Stimulated activated CD4-positive, alpha-beta T cell treated with anti-CD3 and anti-CD28 coated beads, Interleukin-15, amount 100 ng/mL, for 48 hours (primary cell): ENCODE results near the gene GRID1.

ENCODE experiments used
- DNase-seq, 2 donors: peaks; one replicate each; pipeline ENCODE4 v3.0.0-alpha.2; 2020; ENCODE audit warnings: low read depth in 2 of 2

Gene GRID1

DNA sequence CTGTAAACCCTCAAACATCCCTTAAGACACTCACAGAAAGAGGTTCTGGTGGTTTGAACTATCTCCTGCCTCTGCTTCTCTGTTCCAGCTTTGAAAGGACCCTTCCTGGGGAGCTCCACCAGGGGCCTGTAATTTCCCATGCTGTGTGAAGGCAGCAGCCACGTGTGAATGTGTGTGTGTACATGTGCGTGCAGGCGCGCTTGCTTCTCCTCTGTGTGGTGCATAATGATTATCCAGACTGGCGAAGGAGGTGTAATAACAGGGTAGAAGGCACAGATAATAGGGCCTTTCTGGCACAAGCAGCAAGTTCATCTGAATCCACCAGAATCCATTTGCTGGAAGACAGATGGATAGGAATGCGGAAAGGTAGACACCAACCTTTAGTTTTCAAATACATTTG lies 466.5 kb downstream of the GRID1 start:
- no peak for DNase-seq

- DNase-seq: no peak
Measured at GRCh38 chr10:85891472-85891871, 475.1 kb downstream of the GRID1 start.

- no peak for DNase-seq
Measured at GRCh38 chr10:85888559-85888958, 478.0 kb downstream of the GRID1 start.

DNA sequence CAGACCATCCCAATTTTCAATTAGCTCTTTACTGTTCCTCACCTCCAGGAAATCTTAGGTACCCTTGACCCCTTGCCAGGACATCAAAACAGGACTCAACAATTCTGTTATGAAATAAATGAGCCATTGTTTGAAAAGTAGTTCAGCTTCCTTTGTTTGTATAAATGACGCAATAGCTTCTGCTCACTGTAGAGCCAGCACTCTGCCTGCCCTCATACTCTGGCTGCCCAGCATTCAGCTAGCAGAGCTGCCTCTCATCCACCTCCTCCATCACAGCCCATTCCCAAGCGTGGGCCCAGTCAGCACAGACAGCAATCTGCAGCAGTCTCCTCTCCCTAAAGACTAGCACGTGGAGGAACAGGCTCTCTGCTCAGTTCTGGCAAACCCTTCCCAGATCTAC lies 478.6 kb downstream of the GRID1 start:
- DNase-seq: no peak

DNA sequence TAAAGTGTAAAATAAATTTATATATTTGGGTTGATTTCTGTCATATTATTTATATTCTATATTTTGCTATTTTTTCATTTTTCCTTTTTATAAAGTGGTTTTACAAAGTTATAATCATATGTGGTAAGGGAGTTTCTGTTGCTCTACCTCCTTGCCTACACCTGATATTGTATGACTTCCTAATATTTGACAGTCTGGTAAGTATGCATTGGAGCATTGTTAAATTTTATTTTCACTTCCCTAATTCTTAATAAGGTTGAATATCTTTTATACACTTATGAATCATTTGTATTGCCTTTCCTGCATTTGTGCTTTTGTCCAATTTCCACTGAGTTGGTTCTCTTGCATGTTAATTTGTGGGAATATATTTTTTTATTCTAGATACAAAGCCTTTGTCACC lies 492.4 kb downstream of the GRID1 start:
- no peak for DNase-seq

DNA sequence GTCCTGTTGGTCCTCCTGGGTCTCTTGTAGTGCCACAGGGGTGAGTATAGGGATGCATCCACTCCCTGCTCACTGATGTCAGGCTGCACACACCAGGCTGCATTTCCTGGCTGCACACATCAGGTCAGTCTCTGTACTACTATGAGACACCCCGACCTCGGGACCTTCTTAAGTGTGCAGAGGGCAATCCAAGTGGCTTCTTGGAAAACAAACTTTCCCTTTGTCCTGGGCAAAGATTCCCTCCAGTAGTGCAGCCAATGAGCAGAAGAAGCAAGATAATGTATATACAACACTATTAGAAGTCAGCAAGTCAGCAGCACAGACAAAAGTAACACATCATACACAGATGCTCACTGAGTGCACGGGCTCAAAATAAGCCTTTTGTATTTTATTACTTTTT lies 493.5 kb downstream of the GRID1 start:
- no peak for DNase-seq

- no peak for DNase-seq
Measured at GRCh38 chr10:85868627-85869499, 497.7 kb downstream of the GRID1 start.

DNA sequence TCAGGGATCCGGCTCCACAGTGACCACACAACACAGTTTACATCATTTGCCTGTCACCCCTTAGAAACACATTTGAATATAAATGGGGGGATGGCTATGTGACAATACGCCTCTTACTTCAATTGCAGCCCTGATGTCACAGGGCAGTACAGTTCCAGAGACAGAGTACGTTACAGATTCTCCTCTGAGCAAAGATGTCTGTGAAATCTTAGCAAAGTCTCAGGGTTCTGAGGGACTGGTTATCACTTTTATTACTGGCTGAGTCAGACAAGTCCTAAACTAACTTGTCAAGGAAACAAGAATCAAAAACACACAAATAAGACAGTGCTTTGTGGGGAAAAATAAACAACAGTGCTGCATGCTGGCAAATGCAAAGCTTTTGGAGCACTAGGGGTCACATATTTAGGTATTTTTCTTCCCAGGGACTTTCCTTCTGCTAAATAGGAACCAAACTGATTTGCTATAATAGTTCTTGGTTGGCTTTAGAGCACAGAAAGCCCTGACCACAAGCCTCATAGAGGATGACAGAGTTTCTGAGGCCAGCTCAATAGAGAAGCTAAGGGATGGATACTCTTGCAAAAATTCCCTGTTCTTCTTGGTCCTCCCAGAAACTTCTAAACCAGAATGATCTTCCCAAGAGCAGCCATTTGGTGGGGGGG lies 501.6 kb downstream of the GRID1 start:
- no peak for DNase-seq

DNA sequence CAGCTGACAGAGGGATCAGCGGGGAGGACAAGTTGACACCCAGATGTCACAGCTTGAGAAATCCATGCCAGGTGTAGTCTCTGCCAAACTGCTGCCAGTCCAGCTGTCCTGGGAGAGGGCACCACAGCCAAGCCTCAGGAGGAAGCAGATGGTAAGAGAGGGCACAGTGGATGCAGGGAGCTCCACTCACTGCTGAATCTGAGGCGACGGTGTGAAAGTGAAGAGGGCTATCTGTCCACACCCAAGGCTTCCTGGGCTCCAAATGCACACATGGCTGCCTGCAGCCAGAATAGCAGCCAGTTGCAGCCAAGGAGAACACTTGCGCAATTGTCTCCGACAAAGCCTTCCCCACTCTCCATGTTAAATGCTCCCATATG lies 502.4 kb downstream of the GRID1 start:
- DNase-seq: no peak

DNA sequence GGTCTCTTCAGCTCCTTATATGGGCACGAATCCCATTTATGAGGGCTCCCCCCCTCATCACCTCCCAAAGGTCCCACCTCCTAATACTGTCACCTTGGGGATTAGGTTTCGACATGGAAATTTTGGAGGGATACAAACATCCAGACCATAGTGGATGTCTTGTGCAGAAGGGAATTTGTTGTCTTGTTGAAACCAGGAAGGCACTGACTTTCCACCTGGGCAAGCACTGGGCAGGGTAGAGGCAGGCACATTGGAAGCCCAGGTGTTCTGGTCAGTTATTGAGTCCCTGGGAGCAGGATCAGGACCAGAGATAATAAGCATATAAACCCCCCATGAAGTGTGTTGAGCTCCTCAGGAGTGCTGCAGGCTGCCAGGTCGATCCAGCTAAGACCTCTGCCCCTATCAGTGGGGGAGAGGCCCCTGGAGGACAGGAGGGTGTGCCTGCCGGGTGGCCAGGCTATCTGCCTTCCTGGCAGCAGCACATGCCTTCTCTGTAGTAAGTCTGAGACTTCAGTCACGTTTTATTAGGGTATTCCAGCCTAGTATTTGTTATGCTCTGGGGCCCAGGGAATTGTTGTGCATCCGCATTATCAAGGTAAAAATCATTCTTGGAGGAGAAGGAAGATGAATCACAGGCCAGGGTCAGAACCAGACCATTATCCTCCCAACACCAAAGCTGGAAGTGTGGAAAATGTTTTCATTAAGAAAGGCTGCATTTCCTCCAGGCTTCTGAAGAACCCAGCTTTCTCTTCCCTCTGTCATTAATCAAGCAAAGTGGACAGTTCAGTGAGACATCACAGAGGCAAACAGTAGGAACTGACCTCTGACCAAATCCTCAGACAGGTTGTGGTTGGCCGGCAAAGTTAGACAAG lies 503.1 kb downstream of the GRID1 start:
- no peak for DNase-seq

- DNase-seq: no peak
Measured at GRCh38 chr10:85862771-85863170, 503.8 kb downstream of the GRID1 start.

GRCh38 chr10:85861513-85862197 lies 504.9 kb downstream of the GRID1 start:
- no peak for DNase-seq

GRCh38 chr10:85859859-85860258 lies 506.7 kb downstream of the GRID1 start:
- no peak for DNase-seq

GRCh38 chr10:85858776-85859515 lies 507.6 kb downstream of the GRID1 start:
- no peak for DNase-seq

DNA sequence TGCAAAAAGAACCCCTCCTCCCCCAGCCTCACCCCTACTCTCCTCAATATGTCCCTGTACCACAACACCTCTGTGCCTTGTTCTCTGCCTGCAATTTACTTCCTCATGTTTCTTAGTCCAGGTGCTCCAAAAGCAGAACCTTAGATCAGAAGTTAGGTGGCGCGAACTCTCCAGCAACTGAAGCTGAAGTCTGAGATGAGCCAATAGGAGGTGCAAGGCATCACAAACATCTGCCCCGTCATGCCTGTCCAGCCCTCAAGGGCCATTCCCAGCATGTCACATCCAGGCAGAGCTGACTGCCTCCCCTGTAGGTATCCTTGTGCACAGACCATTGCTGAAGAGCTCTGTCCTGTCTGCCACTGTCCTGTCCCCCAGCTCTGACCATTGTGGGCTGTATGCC lies 508.8 kb downstream of the GRID1 start:
- no peak for DNase-seq

- DNase-seq: no peak
Measured at GRCh38 chr10:85857305-85857704, 509.3 kb downstream of the GRID1 start.

- no peak for DNase-seq
Measured at GRCh38 chr10:85851934-85852333, 514.7 kb downstream of the GRID1 start.

DNA sequence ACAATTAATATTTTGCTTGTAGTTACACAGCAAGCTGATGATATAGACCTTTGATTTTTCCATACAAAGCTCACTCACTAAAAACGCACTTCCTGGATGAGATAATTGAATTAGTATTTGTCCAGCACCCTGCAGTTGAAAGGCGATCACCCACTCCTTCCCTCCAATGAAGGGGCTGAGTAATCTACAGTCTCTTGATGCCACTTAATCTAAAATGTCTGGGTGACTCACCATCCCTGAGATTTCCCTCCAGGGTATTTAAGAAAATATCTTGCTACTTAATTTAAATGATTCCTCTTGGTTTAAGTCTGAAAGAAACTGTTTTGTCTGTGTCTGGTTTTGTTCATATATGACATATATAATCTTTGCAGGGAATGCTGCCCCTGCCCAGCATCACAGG lies 515.3 kb downstream of the GRID1 start:
- DNase-seq: no peak

DNA sequence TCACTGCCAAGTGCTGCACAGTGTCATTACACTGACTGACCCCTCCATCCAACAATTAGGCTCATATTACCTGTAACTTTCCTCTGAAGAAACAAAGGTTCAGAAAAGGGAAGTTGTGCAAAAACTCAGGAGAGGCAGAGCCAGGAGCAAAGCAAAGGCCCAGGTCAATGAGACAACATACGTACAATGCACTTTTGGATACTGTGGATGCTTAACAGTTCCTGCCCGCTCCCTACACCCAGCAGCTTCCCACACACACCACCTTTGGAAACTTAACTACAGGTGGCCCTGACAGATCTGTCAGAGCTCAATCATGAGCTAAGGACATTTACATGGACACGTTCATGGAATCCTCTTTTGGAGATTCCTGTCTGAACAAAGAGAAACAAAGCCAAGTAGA lies 515.9 kb downstream of the GRID1 start:
- DNase-seq: no peak

- DNase-seq: no peak
Measured at GRCh38 chr10:85849315-85849714, 517.3 kb downstream of the GRID1 start.

DNA sequence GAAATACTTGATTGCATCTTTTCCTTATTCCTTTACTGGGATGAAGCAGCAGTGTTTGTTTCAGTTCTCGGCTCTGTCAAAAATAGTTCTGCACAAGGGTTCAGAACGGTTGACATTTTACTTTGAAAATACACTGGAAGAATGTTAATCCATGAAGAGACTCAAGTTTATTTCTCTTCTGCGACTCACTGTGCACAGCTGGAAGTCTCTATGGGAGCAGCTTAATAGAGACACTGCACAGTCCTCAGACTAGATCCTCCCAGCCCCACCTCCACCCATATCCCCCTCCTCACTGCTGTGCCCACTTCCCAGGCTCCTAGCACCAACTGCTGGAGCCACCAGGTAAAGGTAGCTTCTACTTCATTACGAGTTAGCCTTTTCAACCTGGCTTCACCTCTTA lies 517.8 kb downstream of the GRID1 start:
- DNase-seq: no peak
